ENCODE results near the gene L3MBTL4. TPM values are rescaled to one million over a fixed set of nuclear protein-coding genes. Genes with fewer than 3 reads are reported as not detected.

L3MBTL4 gene
- total RNA-seq, 1 donor from 2014 or later, result under 0.01 TPM

DNA sequence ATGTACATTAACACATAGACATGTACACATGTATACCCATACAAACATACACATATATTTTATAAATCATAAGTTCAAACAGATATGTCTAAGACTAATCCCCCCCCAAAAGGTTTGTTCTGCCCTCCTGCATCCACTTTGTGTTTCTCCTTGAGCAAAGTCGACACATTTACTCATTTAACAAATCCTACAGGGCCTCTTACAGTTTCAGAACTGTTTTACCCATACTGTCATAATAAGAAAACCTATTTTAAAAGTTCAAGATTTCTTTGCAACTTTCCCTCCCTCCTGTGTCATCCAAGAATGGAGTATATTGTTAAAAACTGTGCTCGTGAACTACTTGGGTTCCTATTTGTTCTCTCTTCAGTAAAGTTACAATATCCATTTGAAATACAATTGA, 166.7 kb downstream of the L3MBTL4 start:
- no peak for FAIRE-seq
- no peaks in the 10 kb centered on the region for H3K36me3 ChIP-seq (ENCODE audit: control insufficient read depth, insufficient read depth, low read length)
- H3K4me3 ChIP-seq (ENCODE audit: low read depth, low read length), result no peak overlapping the region
- DNase-seq (ENCODE audit: low read depth), result no peak
- TF ChIP-seq, protein P1, sequence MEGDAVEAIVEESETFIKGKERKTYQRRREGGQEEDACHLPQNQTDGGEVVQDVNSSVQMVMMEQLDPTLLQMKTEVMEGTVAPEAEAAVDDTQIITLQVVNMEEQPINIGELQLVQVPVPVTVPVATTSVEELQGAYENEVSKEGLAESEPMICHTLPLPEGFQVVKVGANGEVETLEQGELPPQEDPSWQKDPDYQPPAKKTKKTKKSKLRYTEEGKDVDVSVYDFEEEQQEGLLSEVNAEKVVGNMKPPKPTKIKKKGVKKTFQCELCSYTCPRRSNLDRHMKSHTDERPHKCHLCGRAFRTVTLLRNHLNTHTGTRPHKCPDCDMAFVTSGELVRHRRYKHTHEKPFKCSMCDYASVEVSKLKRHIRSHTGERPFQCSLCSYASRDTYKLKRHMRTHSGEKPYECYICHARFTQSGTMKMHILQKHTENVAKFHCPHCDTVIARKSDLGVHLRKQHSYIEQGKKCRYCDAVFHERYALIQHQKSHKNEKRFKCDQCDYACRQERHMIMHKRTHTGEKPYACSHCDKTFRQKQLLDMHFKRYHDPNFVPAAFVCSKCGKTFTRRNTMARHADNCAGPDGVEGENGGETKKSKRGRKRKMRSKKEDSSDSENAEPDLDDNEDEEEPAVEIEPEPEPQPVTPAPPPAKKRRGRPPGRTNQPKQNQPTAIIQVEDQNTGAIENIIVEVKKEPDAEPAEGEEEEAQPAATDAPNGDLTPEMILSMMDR (IDR thresholded peaks at IDR 0.05; ENCODE audit: insufficient read depth, low read length, severe bottlenecking), result no peak
- no peaks in the 10 kb centered on the region for H3K27me3 ChIP-seq (ENCODE audit: control insufficient read depth, insufficient read depth, low read length)

DNA sequence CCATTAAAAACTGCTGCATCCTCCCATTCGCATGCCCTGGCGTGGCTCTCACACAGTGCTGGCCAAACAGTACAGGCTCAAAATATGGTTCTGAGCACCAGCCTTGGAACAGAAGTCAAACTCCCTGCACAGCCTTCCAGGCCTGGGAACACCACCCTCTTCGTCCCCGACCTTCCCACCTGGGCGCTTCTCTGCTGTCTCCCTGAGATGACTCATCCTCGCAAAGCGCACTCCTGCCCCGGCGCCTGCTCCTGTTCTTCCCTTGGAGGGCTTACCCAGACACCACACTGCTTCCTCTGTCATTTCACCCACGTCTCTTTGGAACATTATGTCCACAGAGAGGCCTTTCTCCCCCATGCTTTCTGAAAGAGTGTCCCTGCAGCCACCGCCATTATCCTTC, 172.7 kb downstream of the L3MBTL4 start:
- peak; percentile 64 for FAIRE-seq

DNA sequence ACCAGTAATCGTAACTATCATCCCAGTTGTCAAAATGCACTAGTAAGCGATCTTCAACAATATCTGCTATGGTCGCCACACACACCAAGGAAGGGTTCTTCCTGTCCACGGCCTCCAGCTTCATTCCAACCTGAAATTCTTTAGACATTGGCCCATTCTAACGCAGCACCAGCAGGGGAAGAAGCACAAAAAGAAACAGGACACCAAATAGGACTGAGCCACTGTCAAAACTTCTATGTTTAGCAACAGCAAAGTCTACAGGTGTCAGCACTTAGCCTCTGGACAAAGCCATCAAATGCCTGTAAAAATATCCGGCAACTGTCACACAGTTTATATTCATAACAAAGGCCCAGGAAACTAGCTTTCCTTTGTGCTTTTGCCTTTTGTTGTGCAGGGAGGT, 175.0 kb downstream of the L3MBTL4 start:
- FAIRE-seq (no peak), DNase-seq (ENCODE audit: low read depth) (no peak)
- Histone ChIP-seq H3K4me3 (ENCODE audit: low read depth, low read length) (no peak overlapping the region), H3K27me3 (ENCODE audit: control insufficient read depth, insufficient read depth, low read length) (no peaks in the 10 kb centered on the region), H3K36me3 (ENCODE audit: control insufficient read depth, insufficient read depth, low read length) (no peaks in the 10 kb centered on the region)
- TF ChIP-seq, protein P1 (IDR thresholded peaks at IDR 0.05; ENCODE audit: insufficient read depth, low read length, severe bottlenecking), result no peak

More for the DNA sequence above, 172.7 kb downstream of the L3MBTL4 start:
- H3K4me3 ChIP-seq (ENCODE audit: low read depth, low read length), result no peak overlapping the region
- DNase-seq (ENCODE audit: low read depth), result no peak
- TF ChIP-seq, protein P1 (IDR thresholded peaks at IDR 0.05; ENCODE audit: insufficient read depth, low read length, severe bottlenecking), result no peak
- H3K36me3 ChIP-seq (ENCODE audit: control insufficient read depth, insufficient read depth, low read length), result no peaks in the 10 kb centered on the region
- no peaks in the 10 kb centered on the region for H3K27me3 ChIP-seq (ENCODE audit: control insufficient read depth, insufficient read depth, low read length)

GRCh38 chr18:6236258-6236657, 178.5 kb downstream of the L3MBTL4 start:
- DNase-seq (ENCODE audit: low read depth) (no peak), FAIRE-seq (no peak)
- TF ChIP-seq, protein P1 (IDR thresholded peaks at IDR 0.05; ENCODE audit: insufficient read depth, low read length, severe bottlenecking), result no peak
- H3K27me3 ChIP-seq (ENCODE audit: control insufficient read depth, insufficient read depth, low read length), result no peaks in the 10 kb centered on the region
- H3K4me3 ChIP-seq (ENCODE audit: low read depth, low read length), result no peak overlapping the region
- no peaks in the 10 kb centered on the region for H3K36me3 ChIP-seq (ENCODE audit: control insufficient read depth, insufficient read depth, low read length)

DNA sequence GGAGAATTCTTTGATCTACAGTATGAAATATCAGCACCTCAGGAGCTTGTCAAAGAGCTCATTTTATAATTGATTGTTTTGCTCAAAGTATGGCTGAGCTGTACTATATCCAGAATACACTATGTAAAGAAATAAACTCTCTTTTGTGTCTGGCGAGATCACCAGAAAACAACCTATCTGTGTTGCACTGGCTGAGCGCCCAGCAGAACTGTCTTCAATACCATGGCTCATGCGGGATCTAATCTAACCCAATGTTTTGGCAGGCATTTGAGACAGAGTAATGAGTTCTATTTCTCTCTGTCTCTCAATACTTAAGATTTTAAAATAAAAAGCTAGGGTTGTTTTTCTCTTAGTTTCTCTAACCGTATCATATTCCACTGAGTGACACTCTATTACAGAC, 192.4 kb downstream of the L3MBTL4 start:
- Histone ChIP-seq H3K36me3 (ENCODE audit: control insufficient read depth, insufficient read depth, low read length) (no peaks in the 10 kb centered on the region), H3K27me3 (ENCODE audit: control insufficient read depth, insufficient read depth, low read length) (no peaks in the 10 kb centered on the region), H3K4me3 (ENCODE audit: low read depth, low read length) (no peak overlapping the region)
- DNase-seq (ENCODE audit: low read depth), result no peak
- FAIRE-seq, result no peak
- TF ChIP-seq, protein P1 (IDR thresholded peaks at IDR 0.05; ENCODE audit: insufficient read depth, low read length, severe bottlenecking), result no peak

DNA sequence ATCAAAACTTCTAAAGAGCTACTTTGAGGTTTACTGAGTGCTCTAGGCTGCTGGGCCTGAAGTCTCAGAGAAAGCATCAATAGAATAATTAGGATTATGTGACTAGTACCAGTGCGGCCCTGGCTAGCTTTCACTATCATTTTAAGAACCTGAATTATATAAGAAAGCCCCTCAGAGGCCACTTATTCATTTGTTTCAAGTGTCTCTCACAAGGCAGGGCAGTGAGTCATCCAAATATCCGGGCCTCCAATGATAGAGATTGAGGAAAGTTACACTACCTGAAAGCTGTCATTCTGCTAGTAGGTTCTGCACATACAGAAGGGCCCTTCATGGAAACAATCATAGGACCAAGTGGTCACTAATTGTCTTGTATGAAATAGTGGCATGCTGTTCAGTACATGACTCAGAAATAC, 193.1 kb downstream of the L3MBTL4 start:
- TF ChIP-seq, protein P1 (IDR thresholded peaks at IDR 0.05; ENCODE audit: insufficient read depth, low read length, severe bottlenecking), result no peak
- FAIRE-seq (no peak), DNase-seq (ENCODE audit: low read depth) (no peak)
- Histone ChIP-seq H3K4me3 (ENCODE audit: low read depth, low read length) (no peak overlapping the region), H3K27me3 (ENCODE audit: control insufficient read depth, insufficient read depth, low read length) (no peaks in the 10 kb centered on the region), H3K36me3 (ENCODE audit: control insufficient read depth, insufficient read depth, low read length) (no peaks in the 10 kb centered on the region)
